Suppressor macrophage treated with lipopolysaccharide for 1 hour (primary cell): ENCODE results near the gene KEL.

Source experiments
- DNase-seq, 3 donors: peaks; one replicate each; pipeline ENCODE4 v3.0.0-alpha.2; 2020 to 2022

KEL gene

DNA sequence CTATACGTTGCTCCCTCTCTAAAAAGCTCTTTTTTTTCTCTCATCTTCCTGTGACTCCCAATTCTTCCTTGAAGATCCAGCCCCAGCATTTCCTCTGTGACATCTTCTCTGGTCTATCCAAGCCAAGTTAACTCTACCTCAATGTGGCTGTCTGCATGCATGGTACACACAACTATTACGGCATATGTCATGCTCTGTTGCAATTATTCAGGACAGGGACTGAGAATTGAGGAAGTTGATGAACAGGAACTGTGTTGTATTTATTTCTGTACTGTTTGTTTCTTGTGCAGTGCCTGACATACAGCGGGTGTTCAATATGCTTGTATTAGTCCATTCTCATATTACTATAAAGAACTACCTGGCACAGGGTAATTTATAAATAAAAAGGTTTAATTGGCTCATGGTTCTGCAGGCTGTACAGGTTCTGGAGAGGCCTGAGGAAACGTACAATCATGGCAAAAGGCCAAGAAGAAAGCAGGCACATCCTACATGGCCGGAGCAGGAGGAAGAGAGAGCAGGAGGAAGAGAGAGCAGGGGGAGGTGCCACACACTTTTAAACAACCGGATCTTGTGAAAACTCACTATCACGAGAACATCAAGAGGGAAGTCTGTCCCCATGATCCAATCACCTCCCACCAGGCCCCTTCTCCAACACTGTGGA lies 34.9 kb downstream of the KEL start:
- DNase-seq: peak; percentile 70 to 87 (median 85)

DNA sequence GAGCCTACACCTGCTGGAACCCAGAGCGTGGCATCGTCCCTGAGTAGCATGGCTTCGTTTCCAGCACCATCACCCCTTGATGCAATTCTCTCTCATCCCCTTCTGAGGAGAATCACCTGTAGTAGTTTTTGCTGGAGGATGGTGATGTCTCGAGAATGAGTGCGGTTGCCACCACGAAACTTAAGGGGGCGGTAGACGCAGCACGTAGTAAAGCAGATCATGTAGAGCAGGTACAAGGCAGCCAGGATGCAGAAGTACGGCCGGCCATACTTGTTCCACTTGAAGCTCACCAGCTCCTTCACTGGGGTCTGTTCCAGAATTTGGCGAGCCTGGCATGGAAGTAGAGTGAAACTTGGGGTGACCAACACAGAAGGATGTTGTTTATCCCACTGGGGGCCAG lies 36.8 kb downstream of the KEL start:
- DNase-seq: no peak

DNA sequence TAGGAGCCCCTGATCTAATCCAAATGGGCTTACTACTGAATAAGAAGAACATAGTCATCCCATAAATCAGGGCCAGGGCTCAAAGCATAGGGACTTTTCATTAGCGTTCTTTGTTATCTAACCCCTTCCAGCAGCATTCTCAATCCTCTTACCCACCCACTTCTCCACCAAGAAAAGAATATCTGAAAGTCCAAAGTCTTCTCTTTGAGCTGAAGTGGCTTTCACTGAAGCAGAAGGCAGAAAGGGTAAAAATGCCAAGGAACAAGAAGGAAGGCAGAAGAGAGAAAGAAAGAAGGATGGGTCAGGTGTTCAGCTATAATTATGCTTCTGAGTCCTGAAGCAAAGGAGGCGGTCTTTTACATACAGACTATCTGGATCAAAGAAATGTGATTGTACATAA lies 38.8 kb downstream of the KEL start:
- DNase-seq: no peak

GRCh38 chr7:142919656-142920055 lies 42.5 kb downstream of the KEL start:
- DNase-seq: no peak

DNA sequence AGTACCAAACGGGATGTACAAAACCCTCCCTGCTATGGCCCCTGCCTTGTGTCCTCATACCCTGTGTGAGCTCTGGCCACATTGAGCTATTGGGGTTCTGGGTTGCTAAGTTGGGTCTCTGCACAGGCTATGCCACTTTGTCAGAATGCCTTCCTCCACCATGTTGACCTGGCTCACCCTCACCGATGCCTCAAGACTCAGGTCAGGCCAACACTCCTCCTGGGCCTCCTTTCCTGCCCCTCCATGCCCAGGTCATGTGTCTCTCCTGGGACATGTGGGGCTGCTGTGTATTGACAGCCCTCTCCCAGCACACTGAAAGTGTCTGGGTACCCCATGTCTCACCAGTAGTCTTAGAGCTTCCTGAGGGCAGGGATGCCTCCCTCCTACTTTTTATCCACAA lies 43.3 kb downstream of the KEL start:
- no peak for DNase-seq

- no peak for DNase-seq
These were observed 44.7 kb downstream of the KEL start for GRCh38 chr7:142917447-142917846.

DNA sequence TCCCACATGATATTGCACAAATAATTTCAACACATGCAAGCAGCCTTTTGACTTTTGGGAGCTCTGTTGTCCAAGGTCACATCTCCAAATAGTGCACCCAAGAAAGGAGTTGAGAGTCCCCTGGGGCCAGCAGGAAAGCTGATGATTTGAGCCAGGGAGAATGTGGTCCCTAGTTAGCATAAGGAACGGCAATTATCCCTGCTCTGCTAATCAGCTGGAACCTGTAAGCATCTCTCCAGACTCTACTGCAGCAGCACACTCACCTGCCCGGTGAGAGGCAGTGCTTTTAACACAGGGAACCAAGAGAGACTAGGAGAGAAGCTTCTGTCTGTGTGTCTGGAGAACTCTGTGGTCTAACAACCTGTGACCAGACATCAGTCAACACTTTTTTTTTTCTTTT lies 45.7 kb downstream of the KEL start:
- DNase-seq: no peak

GRCh38 chr7:142915315-142915714 lies 46.8 kb downstream of the KEL start:
- no peak for DNase-seq

DNA sequence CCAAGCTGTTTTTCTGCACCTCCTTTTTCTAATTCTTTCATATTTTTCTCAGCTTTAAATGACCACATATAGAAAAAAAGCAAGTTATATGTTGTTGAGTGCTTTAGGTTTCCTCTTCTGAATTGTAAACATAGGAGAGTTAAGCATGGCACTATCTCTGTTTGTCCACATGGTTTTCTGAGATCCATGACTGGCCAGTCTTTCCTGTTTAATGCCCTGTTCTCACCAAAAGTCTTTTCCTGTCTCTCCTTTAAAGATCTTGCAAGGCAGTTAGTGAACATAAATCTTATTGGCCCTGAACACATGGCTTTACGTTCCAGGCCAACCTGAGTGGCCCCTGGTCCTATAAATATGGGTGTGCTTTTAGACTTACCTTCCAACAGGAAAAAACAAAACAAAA lies 48.0 kb downstream of the KEL start:
- DNase-seq: no peak

- peak; percentile 49 to 60 (median 56) for DNase-seq
These were observed 48.6 kb downstream of the KEL start for GRCh38 chr7:142913566-142913965.

GRCh38 chr7:142913051-142913450 lies 49.1 kb downstream of the KEL start:
- no peak for DNase-seq

- DNase-seq: peak; percentile 24 to 53 (median 45)
These were observed 51.7 kb downstream of the KEL start for GRCh38 chr7:142910481-142910880.

- DNase-seq: peak; percentile 12 to 30 (median 24)
These were observed 52.1 kb downstream of the KEL start for GRCh38 chr7:142910031-142910433.

DNA sequence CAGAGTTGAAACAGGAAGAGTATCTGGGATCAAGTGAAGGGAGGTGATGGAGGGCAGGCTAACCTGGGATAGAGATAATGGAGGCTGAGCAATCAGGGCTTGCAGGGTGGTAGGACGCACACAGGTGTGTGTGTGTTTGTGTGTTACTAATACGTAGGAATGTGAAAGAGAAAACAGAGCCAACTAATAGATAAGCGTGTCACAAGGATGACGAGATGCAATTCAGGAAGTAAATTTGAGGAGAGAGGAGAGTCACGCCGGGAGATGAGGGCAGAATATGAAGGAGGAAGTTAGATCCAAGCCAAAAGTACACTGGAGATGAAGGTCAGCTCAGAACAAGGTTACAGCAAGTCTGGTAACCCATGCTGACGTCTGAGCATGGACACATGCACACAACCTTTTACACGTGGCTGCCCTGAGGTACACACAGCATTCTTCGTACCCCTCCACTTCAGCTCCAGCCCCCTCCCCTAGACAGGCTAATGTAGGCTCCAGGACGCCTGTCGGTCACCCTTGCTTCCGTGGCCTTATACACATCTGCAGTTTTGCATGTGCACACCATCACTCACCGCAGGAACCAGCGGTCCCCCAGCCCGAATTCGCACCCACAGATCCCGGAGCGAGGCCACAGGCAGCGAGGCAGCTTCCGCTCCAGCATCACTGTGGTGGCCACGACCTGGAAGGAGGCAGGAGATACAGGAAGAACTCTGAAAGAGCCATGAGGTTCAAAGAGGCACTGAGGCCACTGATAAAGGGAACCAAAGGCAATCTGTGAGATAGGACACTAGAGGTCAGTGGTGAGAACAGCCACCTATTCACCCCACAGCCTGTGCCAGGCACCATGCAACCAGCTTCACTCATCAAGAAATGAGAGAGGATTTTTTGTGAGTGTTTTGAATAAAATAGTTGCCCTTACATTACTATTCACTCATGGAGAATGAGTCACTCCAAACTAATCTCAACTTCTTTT lies 53.0 kb downstream of the KEL start:
- peak; percentile 70 to 83 (median 81) for DNase-seq

- no peak for DNase-seq
These were observed 53.9 kb downstream of the KEL start for GRCh38 chr7:142908290-142908689.

- no peak for DNase-seq
These were observed 55.5 kb downstream of the KEL start for GRCh38 chr7:142906643-142907042.

DNA sequence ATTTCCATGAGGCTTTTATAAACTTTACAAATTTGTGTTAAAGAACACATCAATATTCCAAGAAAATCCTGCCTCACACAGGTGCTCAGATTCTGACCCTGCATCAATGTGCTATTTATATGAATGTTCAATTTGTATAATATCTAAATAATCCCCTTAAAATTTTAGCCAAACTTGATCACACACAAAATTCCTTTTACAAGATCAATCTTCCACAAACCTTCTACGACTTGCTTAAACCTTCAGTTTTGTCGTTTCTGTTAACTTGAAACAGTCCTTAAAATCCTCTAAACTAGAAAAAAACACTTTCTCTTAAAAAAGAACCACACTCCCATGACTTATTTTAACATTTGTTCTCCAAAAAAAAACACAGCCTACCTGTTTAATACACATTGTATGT lies 56.4 kb downstream of the KEL start:
- no peak for DNase-seq

GRCh38 chr7:142904128-142904527 lies 58.0 kb downstream of the KEL start:
- DNase-seq: no peak

DNA sequence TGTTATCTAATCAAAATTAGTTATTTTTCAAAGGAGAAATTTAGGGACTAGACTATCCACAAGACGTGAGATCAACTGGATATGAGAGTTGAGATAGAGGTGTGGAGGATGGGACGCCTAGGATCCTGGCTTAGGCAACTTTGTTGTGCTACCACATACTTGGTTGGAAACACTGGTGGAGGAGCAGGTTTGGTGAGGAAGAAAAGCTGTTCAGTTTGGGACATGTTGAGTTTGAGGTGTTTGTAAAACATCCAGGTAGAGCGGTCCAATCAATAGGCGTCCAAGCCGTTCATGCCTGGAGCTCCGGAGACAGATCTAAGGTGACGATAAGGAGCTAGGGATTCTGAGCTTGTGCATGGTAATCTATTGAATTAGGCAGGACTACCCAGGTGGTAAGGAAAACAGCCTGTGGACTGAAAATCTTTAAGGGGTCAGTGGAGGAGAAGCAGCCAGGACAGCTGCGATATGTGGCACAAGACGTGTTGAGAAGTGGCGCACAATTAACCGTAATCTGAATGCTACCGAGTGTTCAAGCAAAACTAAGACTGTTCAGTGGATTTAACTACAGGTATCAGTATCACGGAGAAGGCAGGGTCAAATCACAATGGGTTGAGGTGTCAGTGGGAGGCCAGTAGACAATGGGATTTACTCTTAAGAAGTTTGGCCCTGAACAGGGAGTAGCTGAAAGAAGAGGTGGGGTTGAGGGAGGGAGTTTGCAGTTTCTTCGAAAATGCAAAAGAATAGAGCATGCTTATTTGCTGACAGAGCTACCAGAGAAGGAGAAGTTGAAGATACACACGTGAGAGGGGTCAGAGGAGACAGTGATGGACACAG lies 60.5 kb downstream of the KEL start:
- no peak for DNase-seq

DNA sequence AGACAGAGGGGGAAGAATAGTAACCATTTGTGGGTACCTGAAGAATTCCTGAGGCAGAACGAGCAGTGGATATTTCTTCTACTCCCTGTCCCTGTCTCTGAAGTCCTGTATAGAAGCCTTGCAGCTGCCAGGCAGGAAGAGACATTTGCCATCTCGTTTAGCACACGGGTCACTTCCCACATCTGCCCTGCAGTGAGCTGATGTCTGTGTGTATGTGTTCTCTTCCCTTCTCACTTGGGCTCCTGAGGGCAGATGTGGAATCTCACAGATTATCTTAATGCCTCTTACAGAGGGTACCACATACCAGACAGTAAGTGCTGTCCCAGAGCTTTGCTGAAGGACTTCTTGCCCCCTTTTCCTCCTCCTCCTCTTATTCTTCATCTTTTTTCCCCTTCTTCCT lies 62.5 kb downstream of the KEL start:
- DNase-seq: no peak

DNA sequence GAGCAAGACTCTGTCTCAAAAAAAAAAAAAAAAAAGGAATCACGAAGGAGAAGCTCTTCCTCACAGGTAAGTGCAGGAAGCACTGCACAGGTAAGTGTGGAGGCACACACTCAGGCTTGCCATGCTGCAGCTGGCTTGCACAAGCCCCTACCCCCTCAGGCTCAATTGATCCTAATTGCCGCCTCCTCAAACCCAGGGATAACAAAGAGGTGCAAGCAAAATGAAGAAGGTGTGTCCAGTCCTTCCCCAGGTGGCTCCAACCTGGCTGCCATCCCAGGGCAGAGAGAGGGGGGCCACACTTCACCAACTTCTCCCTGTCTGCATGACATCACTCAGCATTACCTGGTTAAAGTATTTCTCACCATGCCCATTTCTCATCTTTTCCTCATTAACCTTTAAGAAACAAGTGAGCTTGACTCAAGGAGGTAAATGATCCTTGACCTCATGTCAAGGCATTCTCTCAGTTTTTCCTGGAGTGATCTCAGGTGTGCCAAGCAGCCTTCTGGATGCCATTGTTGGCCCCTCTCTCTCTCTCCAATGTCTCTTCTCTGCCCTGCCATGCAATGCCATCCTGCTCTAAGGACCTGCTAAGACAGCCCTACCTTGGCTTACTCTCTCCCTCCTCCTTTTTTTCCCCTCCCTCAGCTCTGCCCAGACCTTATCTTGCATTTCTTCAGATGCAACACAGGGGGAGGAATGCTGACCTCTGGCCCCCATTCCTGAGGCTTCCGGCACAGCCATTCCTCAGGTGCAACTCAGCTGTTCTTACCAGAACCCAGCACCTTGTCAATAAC lies 63.6 kb downstream of the KEL start:
- DNase-seq: no peak

GRCh38 chr7:142897691-142898090 lies 64.5 kb downstream of the KEL start:
- no peak for DNase-seq
